K562 (cell line): ENCODE data around the gene ZFP14. TPM values are rescaled to one million over a fixed set of nuclear protein-coding genes. Genes with fewer than 3 reads are reported as not detected.

ENCODE experiments used
- ATAC-seq: fragments of 200-7000 bp; cut with Tn5 transposase; 3 replicates; pipeline ENCODE4 v1.9.1; 2020; ENCODE audit warnings: moderate library complexity
- BruUV-seq: library from RNA; stranded (reverse); fragments of 400-500 nt; replicated peaks from 2 replicates; lab custom pipeline; 2021; lab: Mats Ljungman, UMichigan
- CTCF ChIA-PET: fragments of 300-600 bp; formaldehyde crosslinking; extraction: SDS; loops from one replicate; lab custom pipeline; 2021; ENCODE audit warnings: low intra/inter-chr PET ratio; lab: Yijun Ruan, JAX
- POLR2A ChIA-PET: fragments of 300-600, 350-650 bp; sonication (Branson Sonifier 250); formaldehyde crosslinking; extraction: SDS; loops from one replicate; lab custom pipeline; 2021; ENCODE audit warnings: antibody characterized with exemption, inconsistent platforms; lab: Yijun Ruan, JAX
- DNase-seq, 4 experiments: peaks; one replicate each; pipeline versions ENCODE4 v3.0.0 to v3.0.0-alpha.2; 2011 to 2018; ENCODE audit warnings: low spot score in 3 of 4, mixed read lengths in 3 of 4; ENCODE audit errors: extremely low read depth in 1 of 4
- FAIRE-seq: peaks from 2 replicates; lab custom pipeline; 2011; peaks lifted over from hg19 to GRCh38; lab: Jason Lieb, UNC
- H2AFZ ChIP-seq: 2 replicates; pipeline ENCODE4 v1.6.0; 2011; ENCODE audit warnings: low read depth, low read length, control low read depth, inconsistent platforms
- H3K27ac ChIP-seq: fragments of 200-600 bp; 3 replicates; pipeline ENCODE4 v1.8.0; 2011; ENCODE audit warnings: low read depth, mild to moderate bottlenecking, control low read depth, inconsistent platforms, low read length, moderate library complexity, mixed read lengths; ENCODE audit errors: extremely low read depth
- H3K27me3 ChIP-seq, 2 experiments: fragments of 300-600 bp in 1 of 2; 2 replicates in 1 of 2; 3 replicates in 1 of 2; pipeline versions ENCODE4 v1.6.0 to v1.8.0; 2011; ENCODE audit warnings: inconsistent platforms in 2 of 2, low read length in 2 of 2, mild to moderate bottlenecking in 1 of 2, mixed read lengths in 1 of 2, moderate library complexity in 1 of 2; ENCODE audit not compliant: control insufficient read depth in 2 of 2, insufficient read depth in 2 of 2
- H3K36me3 ChIP-seq: fragments of 300-600 bp; 3 replicates; pipeline ENCODE4 v1.8.0; 2011; ENCODE audit warnings: mild to moderate bottlenecking, low read length, inconsistent platforms; ENCODE audit not compliant: control insufficient read depth, insufficient read depth
- H3K4me1 ChIP-seq, 2 experiments: fragments of 200-600 bp in 1 of 2; replicated peaks in 1 of 2; 2 replicates in 1 of 2; 3 replicates in 1 of 2; pipeline versions ENCODE4 v1.5.1 to v1.8.0; 2011; ENCODE audit warnings: inconsistent platforms in 2 of 2, low read length in 2 of 2, mild to moderate bottlenecking in 1 of 2, mixed read lengths in 1 of 2, moderate library complexity in 1 of 2; ENCODE audit not compliant: control insufficient read depth in 2 of 2, insufficient read depth in 2 of 2
- H3K4me2 ChIP-seq: 2 replicates; pipeline ENCODE4 v1.6.1; 2011; ENCODE audit warnings: low read length, control low read depth, inconsistent platforms, mixed read lengths; ENCODE audit not compliant: insufficient read depth
- H3K4me3 ChIP-seq: fragments of 200-600 bp; sonication (generic), shearing (Covaris generic); 2 replicates; pipeline ENCODE4 v1.5.1; 2016; ENCODE audit warnings: control low read depth, inconsistent platforms
- H3K79me2 ChIP-seq: fragments of 200-600 bp; 3 replicates; pipeline ENCODE4 v1.8.0; 2011; ENCODE audit warnings: low read length, inconsistent platforms; ENCODE audit not compliant: control insufficient read depth, insufficient read depth
- H3K9ac ChIP-seq, 2 experiments: 2 replicates each; pipeline versions ENCODE4 v1.6.0 to v1.6.1; 2011; ENCODE audit warnings: low read depth in 2 of 2, low read length in 2 of 2, control low read depth in 1 of 2, inconsistent platforms in 1 of 2, mild to moderate bottlenecking in 1 of 2, mixed read lengths in 1 of 2; ENCODE audit not compliant: insufficient read depth in 1 of 2
- H3K9me1 ChIP-seq: one replicate; pipeline ENCODE4 v1.6.0; 2011; ENCODE audit warnings: inconsistent platforms, mild to moderate bottlenecking, low read length, moderate library complexity; ENCODE audit not compliant: control insufficient read depth, insufficient read depth
- H3K9me3 ChIP-seq: replicated peaks from 2 replicates; pipeline ENCODE4 v1.5.1; 2011; ENCODE audit warnings: low read depth, low read length, inconsistent platforms; ENCODE audit not compliant: control insufficient read depth, insufficient read depth
- H4K20me1 ChIP-seq: replicated peaks from 2 replicates; pipeline ENCODE4 v1.6.1; 2011; ENCODE audit warnings: low read length, inconsistent platforms, mixed read lengths; ENCODE audit not compliant: control insufficient read depth, insufficient read depth
- BRF2 ChIP-seq: IDR thresholded peaks from 3 replicates; pipeline ENCODE4 v1.6.1; 2011; ENCODE audit warnings: borderline replicate concordance, mild to moderate bottlenecking; ENCODE audit not compliant: insufficient read length, insufficient read depth
- XRCC4 ChIP-seq: IDR thresholded peaks from one replicate; pipeline ENCODE4 v1.6.1; 2011; ENCODE audit not compliant: insufficient read depth, insufficient read length; ENCODE audit errors: extremely low read depth
- ZBTB26 ChIP-seq: fragments of 450-650 bp; formaldehyde crosslinking; IDR thresholded peaks from 2 replicates; pipeline ENCODE4 v1.4.0; 2022; ENCODE audit warnings: missing genetic modification characterization
- ZNF274 ChIP-seq: IDR thresholded peaks from 2 replicates; pipeline ENCODE4 v1.6.1; 2011; ENCODE audit warnings: low read depth, mild to moderate bottlenecking, low read length, moderate library complexity, borderline replicate concordance
- ZNF583 ChIP-seq: fragments of 250-450 bp; sonication (Bioruptor Pico); IDR thresholded peaks from 2 replicates; pipeline ENCODE4 v1.4.0; 2020
- whole genome bisulfite sequencing: fragments of 100-300 bp; shearing (Covaris generic); methylation state at CpG from one replicate; pipeline ENCODE4 v1.1.6; 2016; ENCODE audit warnings: low coverage, mixed read lengths; ENCODE audit not compliant: insufficient coverage; ENCODE audit errors: missing lambda C conversion rate; 5-methylcytosine and 5-hydroxymethylcytosine counted together
- in situ Hi-C: fragments of 300-500 bp; cut with MboI; formaldehyde crosslinking; loops from 4 replicates; pipeline ENCODE4 v1.15.0; 2018; ENCODE audit warnings: inconsistent platforms, mixed read lengths
- intact Hi-C: fragments of 100-400 bp; cut with micrococcal nuclease; formaldehyde crosslinking; loops from 2 replicates; pipeline ENCODE4 v1.14.2; 2022
- polyA plus RNA-seq, 8 experiments: library from polyadenylated mRNA; depleted of rRNA in 4 of 8; stranded (reverse) in 5 of 8; unstranded in 3 of 8; fragments of >200 nt; fragmentation: Nextera tagmentation in 2 of 8; fragmentation: Illumina TruSeq in 1 of 8; extraction: Ambion mirVana in 2 of 8; extraction: Trizol in 1 of 8; gene quantifications; 2 replicates each; pipeline versions ENCODE4 v1.2.1 to v1.2.3, GENCODE V29; 2011 to 2014; ENCODE audit warnings: inconsistent platforms in 1 of 8, missing spikeins in 1 of 8
- total RNA-seq, 7 experiments: library from RNA; depleted of rRNA in 6 of 7; stranded (reverse); fragments of >200 nt in 6 of 7; fragmentation: Illumina TruSeq in 2 of 7; extraction: Trizol in 2 of 7; gene quantifications; 2 replicates each; pipeline versions ENCODE4 v1.2.1 to v1.2.3, GENCODE V29; 2011 to 2021; ENCODE audit warnings: low replicate concordance in 1 of 7

Gene ZFP14
- total and polyA plus RNA-seq, 9 of the 15 experiments (the other 6 are each of a cell fraction or from before 2014, with no cell fraction given) = 0.80 to 1.9 (median 1.4) TPM

GRCh38 chr19:36340786-36341372 is 38.1 kb downstream of the ZFP14 start:
- WGBS = 2% methylated on average over 10 of the region's 10 CpGs
- CTCF ChIA-PET = no interaction called here
- in situ Hi-C loops = no loop called here

More at GRCh38 chr19:36340786-36341372, 38.1 kb downstream of the ZFP14 start:
- TF ChIP-seq ZNF583 = no peak
- peak; percentile 61; the same call in 1 of the 2 replicates for TF ChIP-seq ZNF274
- no peak for TF ChIP-seq BRF2
- no peak for TF ChIP-seq XRCC4
- no peak for TF ChIP-seq ZBTB26 (CRISPR knock-in tag)
- no peak overlapping the region for H3K27ac ChIP-seq
- POLR2A ChIA-PET = no interaction called here
- ATAC-seq (no peak), DNase-seq (no peak), FAIRE-seq (no peak)
- no peaks in the 10 kb centered on the region for H4K20me1 ChIP-seq
- peaks cover 3% of the 10 kb centered on the region; the same call in 1 of the 2 replicates for H3K9me3 ChIP-seq
- no peak overlapping the region for H3K4me3 ChIP-seq
- no TSS peak for BruUV-seq
- no peak overlapping the region for H3K4me2 ChIP-seq
- no peaks in the 10 kb centered on the region for H3K27me3 ChIP-seq
- no peaks in the 10 kb centered on the region for H3K9me1 ChIP-seq
- no peaks in the 10 kb centered on the region for H3K79me2 ChIP-seq
- no peaks in the 10 kb centered on the region for H3K36me3 ChIP-seq
- H3K9ac ChIP-seq = no peak overlapping the region
- intact Hi-C loops = no loop called here
- no peak overlapping the region for H2AFZ ChIP-seq
- no peaks in the 10 kb centered on the region for H3K4me1 ChIP-seq
